K562 (cell line): ENCODE results near the gene MBD5. TPM values are rescaled to one million over a fixed set of nuclear protein-coding genes. Genes with fewer than 3 reads are reported as not detected.

ENCODE experiments used
- CBX3 ChIP-seq, 2 experiments: IDR thresholded peaks; 1 replicate in 1 of 2; 2 replicates in 1 of 2; pipeline ENCODE4 v1.6.1; 2012; ENCODE audit warnings: inconsistent platforms in 2 of 2, low read length in 2 of 2, borderline replicate concordance in 1 of 2, control low read depth in 1 of 2
- CHCHD3 ChIP-seq: fragments of 250-450 bp; sonication (Bioruptor Pico); IDR thresholded peaks from 2 replicates; pipeline ENCODE4 v2.1.2; 2022; ENCODE audit warnings: mild to moderate bottlenecking
- CREB3 ChIP-seq: fragments of 450-650 bp; conservative IDR thresholded peaks from 2 replicates; pipeline ENCODE4 v1.6.1; 2016; ENCODE audit warnings: missing genetic modification characterization, low read depth, mild to moderate bottlenecking, missing compliant biosample characterization, moderate library complexity
- ETS2 ChIP-seq: IDR thresholded peaks from 2 replicates; pipeline ENCODE4 v1.6.1; 2016; ENCODE audit warnings: borderline replicate concordance, missing genetic modification characterization, mild to moderate bottlenecking, moderate library complexity, missing compliant biosample characterization; ENCODE audit not compliant: poor library complexity, severe bottlenecking
- FOXK2 ChIP-seq, 2 experiments: fragments of 450-650 bp; IDR thresholded peaks in 1 of 2; conservative IDR thresholded peaks in 1 of 2; 2 replicates each; pipeline ENCODE4 v1.6.1; 2016; ENCODE audit warnings: low read depth in 2 of 2, mild to moderate bottlenecking in 1 of 2
- HNRNPK ChIP-seq: fragments of 200-400 bp; formaldehyde crosslinking; IDR thresholded peaks from one replicate; pipeline ENCODE4 v1.6.1; 2018; ENCODE audit warnings: mild to moderate bottlenecking, low read depth, low read length; ENCODE audit not compliant: poor library complexity, severe bottlenecking
- MEF2A ChIP-seq: IDR thresholded peaks from 2 replicates; pipeline ENCODE4 v1.6.1; 2011; ENCODE audit warnings: low read depth, mild to moderate bottlenecking, low read length, moderate library complexity; ENCODE audit not compliant: control insufficient read depth
- NFE2 ChIP-seq: IDR thresholded peaks from 2 replicates; pipeline ENCODE4 v1.6.1; 2014; ENCODE audit warnings: antibody characterized with exemption, low read depth
- SP2 ChIP-seq: IDR thresholded peaks from 2 replicates; pipeline ENCODE4 v1.6.1; 2011; ENCODE audit warnings: mild to moderate bottlenecking, low read depth, low read length, moderate library complexity; ENCODE audit not compliant: poor library complexity, severe bottlenecking; ENCODE audit errors: extremely low read depth
- STAT5A ChIP-seq: IDR thresholded peaks from 2 replicates; pipeline ENCODE4 v1.6.1; 2012; ENCODE audit warnings: low read length, inconsistent platforms, borderline replicate concordance
- U2AF1 ChIP-seq: fragments of 200-400 bp; formaldehyde crosslinking; optimal IDR thresholded peaks from 2 replicates; pipeline ENCODE3; 2017; ENCODE audit warnings: mild to moderate bottlenecking, low read depth, low read length, moderate library complexity
- ZBTB12 ChIP-seq: fragments of 250-450 bp; sonication (Bioruptor Pico); IDR thresholded peaks from 2 replicates; pipeline ENCODE4 v1.4.0; 2020
- ZNF347 ChIP-seq: fragments of 450-650 bp; formaldehyde crosslinking; IDR thresholded peaks from 2 replicates; pipeline ENCODE4 v1.4.0; 2020; ENCODE audit warnings: low read depth, mild to moderate bottlenecking, moderate library complexity
- ZNF445 ChIP-seq: fragments of 250-450 bp; sonication (Bioruptor Pico); IDR thresholded peaks from 2 replicates; pipeline ENCODE4 v1.4.0; 2020; ENCODE audit warnings: low read depth, mild to moderate bottlenecking, moderate library complexity
- ZNF639 ChIP-seq, 2 experiments: fragments of 200-800 bp in 1 of 2; sonication (Bioruptor generic) in 1 of 2; sonication (generic) in 1 of 2; formaldehyde crosslinking in 1 of 2; IDR thresholded peaks in 1 of 2; conservative IDR thresholded peaks in 1 of 2; 2 replicates each; pipeline versions ENCODE4 v1.5.0 to v1.6.1; 2016 to 2020; ENCODE audit warnings: missing compliant biosample characterization in 1 of 2, missing genetic modification characterization in 1 of 2, missing genetic modification reagents in 1 of 2
- polyA plus RNA-seq, 8 experiments: library from polyadenylated mRNA; depleted of rRNA in 4 of 8; stranded (reverse) in 5 of 8; unstranded in 3 of 8; fragments of >200 nt; fragmentation: Nextera tagmentation in 2 of 8; fragmentation: Illumina TruSeq in 1 of 8; extraction: Ambion mirVana in 2 of 8; extraction: Trizol in 1 of 8; gene quantifications; 2 replicates each; pipeline versions ENCODE4 v1.2.1 to v1.2.3, GENCODE V29; 2011 to 2014; ENCODE audit warnings: inconsistent platforms in 1 of 8, missing spikeins in 1 of 8
- total RNA-seq, 7 experiments: library from RNA; depleted of rRNA in 6 of 7; stranded (reverse); fragments of >200 nt in 6 of 7; fragmentation: Illumina TruSeq in 2 of 7; extraction: Trizol in 2 of 7; gene quantifications; 2 replicates each; pipeline versions ENCODE4 v1.2.1 to v1.2.3, GENCODE V29; 2011 to 2021; ENCODE audit warnings: low replicate concordance in 1 of 7

Gene MBD5
- total and polyA plus RNA-seq, 9 of the 15 experiments (the other 6 are each of a cell fraction or from before 2014, with no cell fraction given): 3.4 to 14.5 (median 9.0) TPM

GRCh38 chr2:148545390-148546256, 524.7 kb downstream of the MBD5 start (continued):
- TF ChIP-seq ETS2 (tag) (no peak), MEF2A (no peak), SP2 (no peak), CBX3 (IDR thresholded peaks at IDR 0.05; ENCODE audit: borderline replicate concordance in 1 of 2, low read length in 2 of 2) (0 out of 3 replicates have a peak, but pooled peaks of 1 of the 2 experiments have one; percentile 17), CREB3 (tag) (no peak), U2AF1 (no peak), NFE2 (peak; percentile 90), FOXK2 (conservative IDR thresholded peaks at IDR 0.05 in 1 of 2, IDR thresholded peaks at IDR 0.05 in 1 of 2; ENCODE audit: low read depth in 2 of 2) (no peak), ZNF347 (CRISPR knock-in tag) (no peak), ZBTB12 (CRISPR knock-in tag) (peak; percentile 15; the same call in 1 of the 2 replicates), CHCHD3 (CRISPR knock-in tag) (no peak), HNRNPK (no peak), ZNF445 (CRISPR knock-in tag) (no peak), STAT5A (no peak), ZNF639 (CRISPR knock-in tag; conservative IDR thresholded peaks at IDR 0.05 in 1 of 2, IDR thresholded peaks at IDR 0.05 in 1 of 2) (peak in 1 of 2 experiments; percentile 65; a peak in 1 of 4 replicates)
